Ascending aorta (tissue), 2 donors: ENCODE measurements around the gene PRC1. TPM values are rescaled to one million over a fixed set of nuclear protein-coding genes. Genes with fewer than 3 reads are reported as not detected.

ENCODE experiments used
- DNase-seq, 2 donors: peaks; one replicate each; pipeline ENCODE4 v3.0.0-alpha.2; 2019; ENCODE audit warnings: low spot score in 2 of 2
- H3K27ac ChIP-seq, 2 donors: fragments of 200-600 bp; sonication (generic); one replicate each; pipeline ENCODE4 v1.5.1; 2016 to 2017; ENCODE audit warnings: mild to moderate bottlenecking in 1 of 2
- H3K27me3 ChIP-seq: fragments of 200-600 bp; sonication (generic); one replicate; pipeline ENCODE4 v1.5.1; 2017
- H3K36me3 ChIP-seq, 2 donors: fragments of 200-600 bp; sonication (generic); one replicate each; pipeline ENCODE4 v1.5.1; 2016
- H3K4me1 ChIP-seq, 2 donors: fragments of 200-600 bp; sonication (generic); one replicate each; pipeline ENCODE4 v1.5.1; 2016 to 2017; ENCODE audit warnings: mild to moderate bottlenecking in 1 of 2
- H3K4me3 ChIP-seq, 2 donors: fragments of 200-600 bp; sonication (generic); one replicate each; pipeline ENCODE4 v1.5.1; 2016 to 2017; ENCODE audit warnings: mild to moderate bottlenecking in 1 of 2
- H3K9me3 ChIP-seq, 2 donors: fragments of 200-600 bp; sonication (generic); one replicate each; pipeline ENCODE4 v1.5.1; 2016
- CTCF ChIP-seq, 3 experiments: fragments of 200-600 bp in 2 of 3; fragments of 450-650 bp in 1 of 3; sonication (generic) in 2 of 3; IDR thresholded peaks; one replicate each; pipeline ENCODE4 v1.5.1; 2016 to 2019; ENCODE audit warnings: antibody characterized with exemption in 3 of 3, mild to moderate bottlenecking in 1 of 3, moderate library complexity in 1 of 3
- intact Hi-C: fragments of 100-400 bp; cut with DNase I; formaldehyde crosslinking; loops from one replicate; pipeline ENCODE4 v1.15.1; 2023
- total RNA-seq: library from RNA; depleted of rRNA; stranded (reverse); fragments of >200 nt; gene quantifications from one replicate; pipeline ENCODE4 v1.1.0, GENCODE V29; 2016

Gene PRC1
- total RNA-seq, 1 donor from 2014 or later: 29.1 TPM

- H3K36me3 ChIP-seq: peaks cover 12% of the 10 kb centered on the region in 2 donors
- peak overlapping the region; percentile 50 to 73 for H3K4me3 ChIP-seq
- no peak for TF ChIP-seq CTCF (IDR thresholded peaks at IDR 0.05)
- peaks cover 13 to 44% of the 10 kb centered on the region in 2 donors for H3K4me1 ChIP-seq
- no peaks in the 10 kb centered on the region for H3K9me3 ChIP-seq
- no peak for DNase-seq
- intact Hi-C loops: loop anchor here (1.0 to 5.0 kb wide), 3 partner anchors 23 to 315 kb away; partner anchors contain the start of gene UNC45A
- H3K27ac ChIP-seq: peak overlapping the region; percentile 71 to 91
- H3K27me3 ChIP-seq: no peaks in the 10 kb centered on the region
Measured at GRCh38 chr15:90957791-90958190, 36.5 kb downstream of the PRC1 start.

- intact Hi-C loops: loop anchor here (1.0 to 5.0 kb wide), 3 partner anchors 22 to 315 kb away; partner anchors contain the start of gene UNC45A
- peak overlapping the region; percentile 71 to 91 for H3K27ac ChIP-seq
- peaks cover 15 to 16% of the 10 kb centered on the region in 2 donors for H3K36me3 ChIP-seq
- TF ChIP-seq CTCF (IDR thresholded peaks at IDR 0.05): no peak
- H3K9me3 ChIP-seq: no peaks in the 10 kb centered on the region
- no peaks in the 10 kb centered on the region for H3K27me3 ChIP-seq
- DNase-seq: no peak
- H3K4me3 ChIP-seq: peak overlapping the region; percentile 50 to 73
- H3K4me1 ChIP-seq: peaks cover 13 to 44% of the 10 kb centered on the region in 2 donors
Measured at GRCh38 chr15:90957031-90957790, 37.1 kb downstream of the PRC1 start.

- peak; percentile 91 to 97 (median 93) for TF ChIP-seq CTCF (IDR thresholded peaks at IDR 0.05)
- Histone ChIP-seq H3K27me3 (no peaks in the 10 kb centered on the region), H3K4me1 (peaks cover 13 to 44% of the 10 kb centered on the region in 2 donors), H3K36me3 (peaks cover 22% of the 10 kb centered on the region in 2 donors), H3K4me3 (peak overlapping the region; percentile 50 to 73), H3K9me3 (no peaks in the 10 kb centered on the region), H3K27ac (peak overlapping the region; percentile 71 to 91)
- peak in 1 of 2 donors; percentile 88 for DNase-seq
- intact Hi-C loops: loop anchor here (1.0 to 5.0 kb wide), 4 partner anchors 22 to 316 kb away; partner anchors contain the start of genes PRC1 and UNC45A
Measured at GRCh38 chr15:90956274-90957030, 37.9 kb downstream of the PRC1 start.

- no peak for TF ChIP-seq CTCF (IDR thresholded peaks at IDR 0.05)
- peaks cover 29 to 30% of the 10 kb centered on the region in 2 donors for H3K36me3 ChIP-seq
- peak overlapping the region; percentile 75 to 80 for H3K4me3 ChIP-seq
- peaks cover 11 to 39% of the 10 kb centered on the region in 2 donors for H3K4me1 ChIP-seq
- no peak overlapping the region for H3K27ac ChIP-seq
- intact Hi-C loops: loop anchor here (1.0 to 5.0 kb wide), 4 partner anchors 21 to 317 kb away; partner anchors contain the start of genes PRC1, UNC45A and VPS33B
- DNase-seq: no peak
- H3K9me3 ChIP-seq: no peaks in the 10 kb centered on the region
- no peaks in the 10 kb centered on the region for H3K27me3 ChIP-seq
Measured at GRCh38 chr15:90955624-90956273, 38.6 kb downstream of the PRC1 start.
